ENCODE data around the gene SSTR3. TPM values are rescaled to one million over a fixed set of nuclear protein-coding genes. Genes with fewer than 3 reads are reported as not detected.
"Not testable (repeated sequence)": the region's sequence is repeated elsewhere in the genome, so short reads cannot be mapped to it uniquely, and the experiment has no call there.

SSTR3 gene
- total RNA-seq, 2 experiments from 2014 or later: 10.1 to 11.3 TPM

DNA sequence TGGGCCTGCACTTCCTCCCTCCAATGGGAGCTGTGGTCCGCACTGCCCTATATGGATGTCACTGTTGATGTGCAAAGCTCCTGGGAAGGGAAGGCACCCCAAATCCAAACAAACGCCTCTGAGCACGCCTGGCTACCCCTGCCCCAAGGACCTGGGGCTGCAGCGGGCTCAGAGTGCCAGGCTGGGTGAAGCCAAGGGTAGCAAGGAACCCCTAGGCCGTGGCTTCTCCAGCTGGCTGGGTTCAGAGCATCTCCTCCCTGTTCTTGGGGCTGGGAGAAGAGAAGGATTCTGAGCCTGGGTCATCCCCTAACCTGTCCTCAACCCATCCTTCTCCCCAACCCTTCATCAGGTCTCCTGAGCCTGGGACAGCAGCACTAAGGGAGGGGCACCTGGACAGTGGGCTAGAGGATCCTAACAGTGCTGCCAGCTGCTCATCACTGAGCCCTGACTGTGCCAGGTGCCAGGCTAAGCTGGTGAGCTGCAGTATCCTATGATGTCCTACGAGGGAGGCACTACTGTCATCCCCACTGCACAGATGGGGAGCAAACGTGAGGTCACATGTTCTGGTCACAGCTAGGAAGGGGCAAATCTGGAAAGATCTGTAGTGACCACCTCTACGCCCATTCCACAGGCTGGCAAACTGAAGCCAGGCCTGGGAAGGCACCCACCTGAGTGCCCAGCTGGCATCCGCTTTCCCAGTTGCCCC is 3.0 kb downstream of the SSTR3 start:
- POLR2A ChIA-PET: interaction anchor here (1.3 to 2.8 kb wide), 5 partner anchors 9 to 129 kb away, joined by 4 to 16 read pairs (median 4); partner anchors contain the start of gene RAC2
- no peak for DNase-seq
- peaks cover 12% of the 10 kb centered on the region for H3K4me1 Mint-ChIP-seq
- H3K4me3 Mint-ChIP-seq: no peak overlapping the region
- no peak for ATAC-seq (ENCODE audit: low read depth)
- no peaks in the 10 kb centered on the region for H3K9me3 Mint-ChIP-seq
- peaks cover 16% of the 10 kb centered on the region for H3K36me3 Mint-ChIP-seq
- H3K27ac Mint-ChIP-seq: peak overlapping the region; percentile 18
- peaks cover 2% of the 10 kb centered on the region for H3K27me3 Mint-ChIP-seq

GRCh38 chr22:37208401-37209139 is 3.7 kb downstream of the SSTR3 start:
- ATAC-seq (ENCODE audit: low read depth) (no peak), DNase-seq (peak; percentile 29)
- POLR2A ChIA-PET: interaction anchor here (1.3 to 2.5 kb wide), 4 partner anchors 9 to 129 kb away, joined by 4 to 13 read pairs (median 4); partner anchors contain the start of gene RAC2
- Mint-ChIP-seq H3K36me3 (peaks cover 12% of the 10 kb centered on the region), H3K4me1 (peaks cover 10% of the 10 kb centered on the region), H3K27me3 (peaks cover 2% of the 10 kb centered on the region), H3K9me3 (no peaks in the 10 kb centered on the region), H3K27ac (peak overlapping the region; percentile 18), H3K4me3 (no peak overlapping the region)

DNA sequence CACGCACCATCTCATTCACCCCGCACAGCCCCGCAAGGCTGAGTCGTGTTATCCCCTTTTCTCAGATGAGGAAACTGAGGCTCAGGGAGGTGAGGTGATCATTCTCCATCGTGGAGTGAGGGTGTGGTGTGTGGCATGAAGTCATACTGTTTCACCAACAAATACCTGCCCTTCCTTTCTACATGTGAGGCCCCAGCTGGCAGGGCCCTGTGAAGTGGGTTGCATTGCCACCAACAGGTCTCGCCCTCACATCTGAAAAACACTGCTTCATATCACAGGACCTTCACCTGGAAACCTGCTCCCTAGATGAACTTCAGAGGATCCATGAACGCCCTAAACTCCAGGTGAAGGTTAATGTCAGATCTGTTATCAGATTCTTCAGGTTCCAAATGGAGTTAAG is 4.3 kb downstream of the SSTR3 start:
- DNase-seq (no peak), ATAC-seq (ENCODE audit: low read depth) (no peak)
- Mint-ChIP-seq H3K4me3 (no peak overlapping the region), H3K27ac (peak overlapping the region; percentile 54), H3K36me3 (peaks cover 10% of the 10 kb centered on the region), H3K9me3 (no peaks in the 10 kb centered on the region), H3K27me3 (peaks cover 2% of the 10 kb centered on the region), H3K4me1 (peaks cover 13% of the 10 kb centered on the region)
- POLR2A ChIA-PET: interaction anchor here (0.9 to 1.5 kb wide), 2 partner anchors 8 to 34 kb away, joined by 3 to 5 read pairs; no protein-coding TSS in a partner anchor

- peak; percentile 26 for DNase-seq
- Mint-ChIP-seq H3K4me3 (no peak overlapping the region), H3K27me3 (peaks cover 2% of the 10 kb centered on the region), H3K9me3 (no peaks in the 10 kb centered on the region), H3K4me1 (peaks cover 14% of the 10 kb centered on the region), H3K36me3 (peaks cover 9% of the 10 kb centered on the region), H3K27ac (no peak overlapping the region)
- POLR2A ChIA-PET: interaction anchor here (0.9 to 1.8 kb wide), 4 partner anchors 9 to 38 kb away, joined by 3 to 6 read pairs (median 4); no protein-coding TSS in a partner anchor
- ATAC-seq (ENCODE audit: low read depth): no peak
Observed at GRCh38 chr22:37206841-37207821, 5.1 kb downstream of the SSTR3 start.

- Mint-ChIP-seq H3K9me3 (no peaks in the 10 kb centered on the region), H3K36me3 (peaks cover 9% of the 10 kb centered on the region), H3K27ac (no peak overlapping the region), H3K4me1 (peaks cover 16% of the 10 kb centered on the region), H3K27me3 (peaks cover 2% of the 10 kb centered on the region), H3K4me3 (no peak overlapping the region)
- DNase-seq: peak; percentile 27
- no peak for ATAC-seq (ENCODE audit: low read depth)
- POLR2A ChIA-PET: interaction anchor here (0.6 to 1.8 kb wide), 7 partner anchors 12 to 230 kb away, joined by 3 to 6 read pairs (median 3); partner anchors contain the start of gene RAC2
Observed at GRCh38 chr22:37206118-37206840, 6.0 kb downstream of the SSTR3 start.

DNA sequence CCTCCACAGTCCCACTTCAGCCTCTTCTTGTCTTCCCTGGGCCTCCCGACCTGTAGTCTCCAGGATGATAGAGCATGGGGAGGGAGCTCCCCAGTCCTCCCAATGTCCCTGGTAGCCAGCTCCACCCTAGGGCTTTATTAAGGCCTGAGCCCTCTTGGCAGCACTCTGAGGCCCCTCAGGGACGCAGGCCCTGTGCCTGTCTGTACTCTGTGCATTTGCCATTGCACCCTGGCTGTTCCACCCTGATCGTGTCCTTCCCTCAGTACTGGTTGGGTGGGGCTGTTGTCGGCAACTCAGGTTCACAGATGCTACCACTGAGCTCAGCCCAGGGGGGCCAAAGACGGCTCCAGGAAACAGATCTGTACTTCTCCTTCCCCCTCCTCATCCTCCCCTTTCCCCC is 7.2 kb downstream of the SSTR3 start:
- Mint-ChIP-seq H3K27me3 (peaks cover 2% of the 10 kb centered on the region), H3K4me1 (peaks cover 23% of the 10 kb centered on the region), H3K4me3 (no peak overlapping the region), H3K27ac (peak overlapping the region; percentile 54), H3K9me3 (no peaks in the 10 kb centered on the region), H3K36me3 (peaks cover 7% of the 10 kb centered on the region)
- no peak for ATAC-seq (ENCODE audit: low read depth)
- POLR2A ChIA-PET: interaction anchor here (1.3 to 1.8 kb wide), 3 partner anchors 13 to 18 kb away, joined by 3 to 6 read pairs (median 4); no protein-coding TSS in a partner anchor
- peak; percentile 20 for DNase-seq

DNA sequence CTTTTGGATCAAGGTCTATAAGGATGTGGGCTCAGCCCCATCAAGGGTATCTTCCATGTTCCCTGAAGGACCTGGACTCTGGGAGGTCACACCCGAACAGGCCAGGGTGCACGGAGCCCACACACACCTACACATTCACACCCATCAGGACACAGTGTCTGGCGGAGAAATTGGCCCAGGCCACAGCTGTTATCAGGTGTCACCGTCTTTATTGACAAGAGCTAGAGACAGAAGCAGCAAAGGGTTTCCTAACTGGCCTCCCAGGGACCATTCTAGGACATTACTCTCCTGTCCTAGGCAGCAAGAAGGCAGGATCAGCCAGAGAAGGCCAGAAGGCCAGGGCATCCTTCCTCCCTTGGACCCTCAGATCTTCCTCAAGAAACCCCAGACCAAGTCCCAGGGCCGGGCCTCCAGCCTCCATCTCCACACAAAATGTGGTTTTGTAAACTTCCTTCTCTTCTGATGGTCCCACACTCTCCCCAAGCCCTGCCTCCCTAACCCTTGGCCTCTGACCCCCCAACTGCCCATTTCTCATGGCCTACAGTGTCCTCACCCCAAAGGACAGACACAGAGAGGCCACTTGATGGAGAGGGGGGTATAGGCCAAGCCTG is 8.1 kb downstream of the SSTR3 start:
- H3K27ac Mint-ChIP-seq: no peak overlapping the region
- ATAC-seq (ENCODE audit: low read depth): no peak
- DNase-seq: peak; percentile 25
- no peaks in the 10 kb centered on the region for H3K9me3 Mint-ChIP-seq
- POLR2A ChIA-PET: interaction anchor here (2.5 kb wide), 1 partner anchor 14 kb away, joined by 8 read pairs; no protein-coding TSS in a partner anchor
- peaks cover 7% of the 10 kb centered on the region for H3K36me3 Mint-ChIP-seq
- H3K4me3 Mint-ChIP-seq: no peak overlapping the region
- peaks cover 2% of the 10 kb centered on the region for H3K27me3 Mint-ChIP-seq
- H3K4me1 Mint-ChIP-seq: peaks cover 28% of the 10 kb centered on the region

DNA sequence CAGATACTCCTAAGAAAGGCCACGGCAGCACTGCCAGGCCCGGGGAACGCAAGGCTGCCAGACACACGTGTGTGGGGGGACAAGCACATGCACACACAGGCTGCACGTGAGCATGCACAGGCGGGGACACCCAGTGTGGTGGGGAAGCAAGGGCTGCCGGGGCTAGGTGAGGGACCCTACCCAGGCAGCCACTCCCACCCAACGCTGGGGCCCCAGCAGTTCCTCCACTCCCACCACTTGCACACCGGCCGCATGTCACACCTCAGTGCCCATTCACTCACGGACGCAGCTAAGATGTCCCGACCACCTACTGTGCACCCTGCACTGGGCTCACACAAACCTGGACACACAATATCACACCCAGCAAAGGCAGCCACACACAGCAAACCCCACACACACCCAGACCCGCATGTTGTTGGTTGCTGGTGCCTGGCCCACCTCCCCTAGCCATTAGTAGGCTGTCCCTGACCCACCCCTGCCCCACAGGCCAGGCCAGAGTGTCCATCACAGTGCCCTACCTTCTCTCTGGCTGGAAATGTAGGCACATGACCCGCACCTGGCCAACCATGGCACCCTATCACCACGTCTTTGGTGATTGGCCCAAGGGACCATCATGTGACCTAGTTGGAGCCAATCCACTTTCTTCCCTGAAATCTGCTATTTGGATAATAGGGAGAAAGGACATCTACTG is 8.8 kb downstream of the SSTR3 start:
- H3K4me1 Mint-ChIP-seq: peaks cover 27% of the 10 kb centered on the region
- H3K36me3 Mint-ChIP-seq: peaks cover 7% of the 10 kb centered on the region
- no peak overlapping the region for H3K4me3 Mint-ChIP-seq
- no peaks in the 10 kb centered on the region for H3K27me3 Mint-ChIP-seq
- H3K27ac Mint-ChIP-seq: no peak overlapping the region
- POLR2A ChIA-PET: interaction anchor here (2.5 kb wide), 1 partner anchor 15 kb away, joined by 8 read pairs; no protein-coding TSS in a partner anchor
- DNase-seq (peak; percentile 28), ATAC-seq (ENCODE audit: low read depth) (no peak)
- H3K9me3 Mint-ChIP-seq: no peaks in the 10 kb centered on the region

DNA sequence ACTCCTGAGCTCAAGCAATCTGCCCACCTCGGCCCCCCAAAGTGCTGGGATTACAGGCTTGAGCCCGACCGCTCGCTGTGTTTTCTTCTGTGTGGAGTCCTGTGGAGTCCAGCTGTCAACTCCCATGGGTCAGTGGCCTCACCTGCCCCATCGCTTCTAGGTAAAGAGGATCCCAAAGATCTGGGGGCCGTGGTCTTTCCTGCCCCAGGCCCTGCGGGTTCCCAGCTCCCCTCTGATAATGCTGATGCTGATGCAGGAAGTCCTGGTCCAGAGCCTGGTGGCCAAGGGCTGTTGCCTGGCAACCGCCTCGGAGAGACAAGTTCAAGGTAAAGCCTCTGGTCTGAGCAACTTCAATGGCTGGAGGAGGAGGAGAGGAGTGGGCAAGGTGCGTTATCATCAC is 9.6 kb downstream of the SSTR3 start:
- Mint-ChIP-seq H3K27ac (no peak overlapping the region), H3K36me3 (peaks cover 7% of the 10 kb centered on the region), H3K4me3 (no peak overlapping the region), H3K27me3 (no peaks in the 10 kb centered on the region), H3K4me1 (peaks cover 30% of the 10 kb centered on the region), H3K9me3 (no peaks in the 10 kb centered on the region)
- no peak for ATAC-seq (ENCODE audit: low read depth)
- POLR2A ChIA-PET: interaction anchor here (2.5 kb wide), 1 partner anchor 16 kb away, joined by 8 read pairs; no protein-coding TSS in a partner anchor
- DNase-seq: peak; percentile 27

DNA sequence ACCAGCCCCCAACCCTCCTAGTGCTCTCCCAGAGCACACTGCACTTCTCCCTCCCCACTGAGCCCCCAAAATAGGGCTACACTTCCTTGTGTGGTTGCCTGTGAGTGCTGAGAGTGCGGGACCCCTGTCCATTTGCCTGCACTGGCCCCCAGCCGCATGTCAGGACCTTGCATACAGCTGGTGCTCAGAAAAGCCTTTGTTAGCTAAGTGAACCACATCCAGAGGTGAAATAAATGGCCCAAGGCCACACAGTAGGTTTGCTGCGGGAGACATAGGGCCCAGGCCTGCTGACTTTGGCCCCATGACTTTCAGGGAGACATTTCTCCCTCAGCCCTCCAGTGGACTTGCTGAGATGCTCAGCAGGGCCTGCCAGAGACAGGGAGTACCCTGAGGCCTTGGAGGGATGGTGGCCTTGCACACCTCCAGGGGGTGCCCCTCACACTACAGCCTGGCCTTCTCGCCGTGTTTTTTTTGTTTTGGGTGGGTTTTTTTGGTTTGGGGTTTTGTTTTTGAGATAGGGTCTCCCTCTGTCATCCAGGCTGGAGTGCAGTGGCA is 10.2 kb downstream of the SSTR3 start:
- POLR2A ChIA-PET: interaction anchor here (0.6 to 2.5 kb wide), 4 partner anchors 17 to 79 kb away, joined by 3 to 12 read pairs (median 6); partner anchors contain the start of gene RAC2
- Mint-ChIP-seq H3K27me3 (no peaks in the 10 kb centered on the region), H3K4me3 (no peak overlapping the region), H3K36me3 (peaks cover 5% of the 10 kb centered on the region), H3K9me3 (no peaks in the 10 kb centered on the region), H3K27ac (peak overlapping the region; percentile 50), H3K4me1 (peaks cover 32% of the 10 kb centered on the region)
- peak; percentile 23 for DNase-seq
- no peak for ATAC-seq (ENCODE audit: low read depth)

DNA sequence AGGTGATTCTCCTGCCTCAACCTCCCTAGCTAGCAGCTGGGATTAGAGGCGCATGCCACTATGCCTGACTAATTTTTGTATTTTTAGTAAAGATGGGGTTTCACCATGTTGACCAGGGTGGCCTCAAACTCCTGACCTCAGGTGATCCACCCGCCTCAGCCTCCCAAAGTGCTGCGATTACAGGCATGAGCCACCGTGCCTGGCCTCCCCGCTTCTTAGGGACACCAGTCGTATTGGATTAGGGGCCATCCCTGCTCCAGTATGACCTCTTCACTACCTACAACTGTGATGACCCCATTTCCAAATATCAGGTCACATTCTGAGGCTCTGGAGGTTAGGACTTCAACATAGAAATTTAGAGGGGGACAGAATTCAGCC is 10.8 kb downstream of the SSTR3 start:
- not testable (repeated sequence) for ATAC-seq (ENCODE audit: low read depth); H3K27me3 Mint-ChIP-seq; H3K27ac Mint-ChIP-seq; H3K4me3 Mint-ChIP-seq; H3K9me3 Mint-ChIP-seq; DNase-seq; H3K36me3 Mint-ChIP-seq
- POLR2A ChIA-PET: interaction anchor here (0.6 to 4.8 kb wide), 7 partner anchors 8 to 426 kb away, joined by 3 to 46 read pairs (median 12); partner anchors contain the start of genes IFT27, IL2RB and RAC2
- peaks cover 31% of the 10 kb centered on the region for H3K4me1 Mint-ChIP-seq
